NCI-H2107 treated with DMSO at 0.1 percent for 48 hours (cell line): ENCODE measurements around the gene DGLUCY.

ENCODE experiments used
- DNase-seq: peaks from one replicate; lab custom pipeline; 2025; ENCODE audit not compliant: unreplicated experiment; lab: John Stamatoyannopoulos, UW

DGLUCY gene

DNA sequence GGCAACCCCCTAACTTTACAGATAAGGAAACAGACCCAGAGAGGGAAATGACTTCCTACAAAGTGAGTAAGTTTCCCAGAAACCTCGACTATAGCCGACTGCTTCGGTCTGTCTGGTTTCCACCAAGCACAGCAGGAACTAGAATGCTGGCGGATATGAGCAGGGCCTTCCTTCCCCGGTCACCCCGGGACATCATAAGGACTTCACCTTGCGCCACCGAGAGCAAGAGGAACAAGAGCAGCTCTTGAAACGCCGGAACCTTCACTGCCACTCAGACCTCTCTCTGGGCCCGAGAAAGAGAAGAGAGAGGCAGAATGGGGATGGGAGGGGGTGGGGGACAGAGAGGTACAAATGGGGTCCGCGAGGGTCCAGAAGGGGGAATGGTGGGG, 160.0 kb downstream of the DGLUCY start:
- DNase-seq = no peak

DNA sequence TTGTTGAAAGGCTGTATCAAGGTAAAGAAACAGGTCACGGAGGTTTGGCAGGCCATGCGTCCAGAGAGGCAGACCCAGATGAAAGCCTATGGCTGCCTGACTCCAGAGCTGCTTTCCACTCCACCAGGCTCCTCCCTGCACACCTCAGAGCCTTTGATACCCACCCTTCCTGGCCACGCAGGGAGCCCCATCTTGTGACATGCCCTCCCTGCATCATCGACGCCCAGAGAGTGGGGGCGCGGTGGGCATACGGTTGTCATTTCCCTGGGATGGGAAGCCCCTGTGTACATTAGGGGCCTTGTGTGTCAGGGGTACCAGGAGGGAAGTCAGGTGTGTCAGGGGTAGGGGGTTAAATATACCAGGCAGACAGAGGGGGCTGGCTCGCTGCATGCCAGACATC, 160.9 kb downstream of the DGLUCY start:
- no peak for DNase-seq
